ENCODE measurements around the gene SCYGR1.
"Not testable (repeated sequence)": the region's sequence is repeated elsewhere in the genome, so short reads cannot be mapped to it uniquely, and the experiment has no call there.

Gene SCYGR1

GRCh38 chr2:227402321-227402720 lies 14.6 kb upstream of the SCYGR1 start:
- DNase-seq, result no peak

- DNase-seq, result no peak
Observed at GRCh38 chr2:227401550-227401949, 13.8 kb upstream of the SCYGR1 start.

- DNase-seq, result no peak
Observed at GRCh38 chr2:227398684-227399670, 11.2 kb upstream of the SCYGR1 start.

GRCh38 chr2:227397562-227397961 lies 9.8 kb upstream of the SCYGR1 start:
- DNase-seq, result no peak

GRCh38 chr2:227395556-227395955 lies 7.8 kb upstream of the SCYGR1 start:
- DNase-seq, result no peak

- DNase-seq, result no peak
Observed at GRCh38 chr2:227394401-227394800, 6.7 kb upstream of the SCYGR1 start.

- DNase-seq, result no peak
Observed at GRCh38 chr2:227390468-227391256, 2.9 kb upstream of the SCYGR1 start.

GRCh38 chr2:227389661-227390060 lies 1.9 kb upstream of the SCYGR1 start:
- DNase-seq, result no peak

GRCh38 chr2:227389231-227389630 lies 1.5 kb upstream of the SCYGR1 start:
- no peak for DNase-seq

- DNase-seq, result no peak
Observed at GRCh38 chr2:227388537-227389011, 825 bp upstream of the SCYGR1 start.

- no peak for DNase-seq
Observed at GRCh38 chr2:227386630-227387029, 1.1 kb downstream of the SCYGR1 start.

- no peak for DNase-seq
Observed at GRCh38 chr2:227383686-227384085, 4.1 kb downstream of the SCYGR1 start.

- not testable (repeated sequence) for DNase-seq
Observed at GRCh38 chr2:227382241-227382835, 5.4 kb downstream of the SCYGR1 start.

- DNase-seq, result no peak
Observed at GRCh38 chr2:227379095-227379494, 8.7 kb downstream of the SCYGR1 start, which contains the start of gene TM4SF20. Gene TM4SF20 (minus strand): TSS chr2:227379306. CDS start chr2:227379268, 38 bp downstream.

GRCh38 chr2:227378371-227378782 lies 9.4 kb downstream of the SCYGR1 start:
- no peak for DNase-seq

GRCh38 chr2:227377467-227378351 lies 10.0 kb downstream of the SCYGR1 start:
- DNase-seq, result no peak

- DNase-seq, result no peak
Observed at GRCh38 chr2:227376656-227377396, 10.9 kb downstream of the SCYGR1 start.

- DNase-seq, result no peak
Observed at GRCh38 chr2:227374158-227374557, 13.6 kb downstream of the SCYGR1 start.

GRCh38 chr2:227373389-227373788 lies 14.4 kb downstream of the SCYGR1 start:
- no peak for DNase-seq

GRCh38 chr2:227370791-227371312 lies 16.9 kb downstream of the SCYGR1 start:
- no peak for DNase-seq

GRCh38 chr2:227370092-227370491 lies 17.7 kb downstream of the SCYGR1 start:
- DNase-seq, result no peak

All from activated CD8-positive, alpha-beta memory T cell treated with anti-CD3 and anti-CD28 coated beads, Interleukin-2, amount 50 U/mL, for 4 hours (primary cell).